Stimulated activated CD8-positive, alpha-beta memory T cell treated with anti-CD3 and anti-CD28 coated beads, Interleukin-15, amount 100 ng/mL, for 4 hours (primary cell): ENCODE measurements around the gene TIMM44.
"Not testable (repeated sequence)": the region's sequence is repeated elsewhere in the genome, so short reads cannot be mapped to it uniquely, and the experiment has no call there.

ENCODE experiments used
- DNase-seq, 2 donors: peaks; one replicate each; pipeline ENCODE4 v3.0.0-alpha.2; 2020; ENCODE audit warnings: low read depth in 2 of 2

Gene TIMM44

GRCh38 chr19:7944177-7944761, 803 bp upstream of the TIMM44 start:
- peak; percentile 61 to 68 for DNase-seq

- DNase-seq, result no peak
These were observed 454 bp downstream of the TIMM44 start for GRCh38 chr19:7942981-7943443.

GRCh38 chr19:7941895-7942596, 1.4 kb downstream of the TIMM44 start:
- no peak for DNase-seq

- DNase-seq, result no peak
These were observed 2.6 kb downstream of the TIMM44 start for GRCh38 chr19:7940841-7941240.

GRCh38 chr19:7934766-7935165, 8.7 kb downstream of the TIMM44 start:
- no peak for DNase-seq

- no peak for DNase-seq
These were observed 9.4 kb downstream of the TIMM44 start for GRCh38 chr19:7933828-7934725.

GRCh38 chr19:7933411-7933810, 10.1 kb downstream of the TIMM44 start:
- DNase-seq, result no peak

- no peak for DNase-seq
These were observed 10.6 kb downstream of the TIMM44 start for GRCh38 chr19:7932930-7933300.

GRCh38 chr19:7932276-7932929, 11.1 kb downstream of the TIMM44 start:
- no peak for DNase-seq

- DNase-seq, result no peak
These were observed 12.0 kb downstream of the TIMM44 start for GRCh38 chr19:7931221-7932061.

- DNase-seq, result no peak
These were observed 12.7 kb downstream of the TIMM44 start for GRCh38 chr19:7930765-7931164.

- not testable (repeated sequence) for DNase-seq
These were observed 13.4 kb downstream of the TIMM44 start for GRCh38 chr19:7930030-7930429.

GRCh38 chr19:7928741-7929701, 14.4 kb downstream of the TIMM44 start:
- DNase-seq, result no peak

GRCh38 chr19:7928334-7928706, 15.1 kb downstream of the TIMM44 start:
- DNase-seq, result no peak

GRCh38 chr19:7927605-7928333, 15.7 kb downstream of the TIMM44 start:
- no peak for DNase-seq

- DNase-seq, result no peak
These were observed 16.5 kb downstream of the TIMM44 start for GRCh38 chr19:7926727-7927604.

GRCh38 chr19:7926021-7926726, 17.3 kb downstream of the TIMM44 start, which contains the start of gene CTXN1:
CTXN1 (minus strand) TSS chr19:7926135; CDS start chr19:7925538, 597 bp downstream.
- DNase-seq, result peak; percentile 42 to 57
